Chondrocyte (in vitro differentiated cells): ENCODE measurements around the gene TRAK1. TPM values are rescaled to one million over a fixed set of nuclear protein-coding genes. Genes with fewer than 3 reads are reported as not detected.

ENCODE experiments used
- DNase-seq: peaks from one replicate; pipeline ENCODE4 v3.0.0; 2021; ENCODE audit warnings: mixed read lengths, low spot score
- H3K27ac Mint-ChIP-seq: one replicate; pipeline ENCODE4 v1.8.0; 2021; ENCODE audit warnings: mild to moderate bottlenecking, moderate library complexity, mixed read lengths; ENCODE audit not compliant: unreplicated experiment
- H3K27me3 Mint-ChIP-seq: 2 replicates; pipeline ENCODE4 v1.8.0; 2021; ENCODE audit warnings: low read depth, mixed read lengths
- H3K36me3 Mint-ChIP-seq: 2 replicates; pipeline ENCODE4 v1.8.0; 2021; ENCODE audit warnings: low read depth, mixed read lengths
- H3K4me1 Mint-ChIP-seq: 2 replicates; pipeline ENCODE4 v1.8.0; 2021; ENCODE audit warnings: low read depth, mild to moderate bottlenecking, mixed read lengths
- H3K4me3 Mint-ChIP-seq: one replicate; pipeline ENCODE4 v1.8.0; 2021; ENCODE audit warnings: mild to moderate bottlenecking, moderate library complexity, mixed read lengths; ENCODE audit not compliant: unreplicated experiment
- H3K9me3 Mint-ChIP-seq: 2 replicates; pipeline ENCODE4 v1.8.0; 2021; ENCODE audit warnings: low read depth, mixed read lengths
- total RNA-seq: library from RNA; stranded (reverse); gene quantifications from 3 replicates; pipeline ENCODE4 v1.2.1, GENCODE V29; 2021
- TF ChIP-seq, protein P1 (sequence below): fragments of 200-600 bp; sonication (generic); IDR thresholded peaks from 2 replicates; pipeline ENCODE4 v1.5.0; 2021; ENCODE audit warnings: antibody characterized with exemption, mild to moderate bottlenecking, moderate library complexity

Gene TRAK1
- total RNA-seq, 1 donor from 2014 or later: 53.7 TPM

DNA sequence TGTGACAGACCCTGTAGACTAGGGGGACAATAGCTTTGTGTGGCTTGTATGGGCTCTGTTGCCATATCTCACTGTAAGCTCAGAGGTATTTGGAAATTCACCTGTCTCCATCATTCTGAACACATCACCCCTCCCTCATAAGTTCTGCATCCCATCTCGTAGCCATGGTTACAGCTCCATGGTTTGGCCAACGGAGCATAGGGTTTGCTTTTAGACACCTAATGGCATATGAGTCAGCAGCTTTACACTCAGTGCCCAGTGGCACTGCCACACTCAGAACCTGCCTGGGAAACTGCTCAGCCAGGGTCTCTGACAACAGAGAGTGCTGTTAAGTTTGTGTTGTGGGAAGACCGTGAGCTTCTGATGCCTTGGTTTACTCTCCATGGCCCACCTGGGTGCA, 107.6 kb downstream of the TRAK1 start:
- DNase-seq: no peak
- Mint-ChIP-seq H3K27ac (no peak overlapping the region), H3K27me3 (no peaks in the 10 kb centered on the region), H3K36me3 (peaks cover 51% of the 10 kb centered on the region), H3K4me3 (no peak overlapping the region), H3K4me1 (peaks cover 24% of the 10 kb centered on the region), H3K9me3 (no peaks in the 10 kb centered on the region)
- TF ChIP-seq, protein P1, sequence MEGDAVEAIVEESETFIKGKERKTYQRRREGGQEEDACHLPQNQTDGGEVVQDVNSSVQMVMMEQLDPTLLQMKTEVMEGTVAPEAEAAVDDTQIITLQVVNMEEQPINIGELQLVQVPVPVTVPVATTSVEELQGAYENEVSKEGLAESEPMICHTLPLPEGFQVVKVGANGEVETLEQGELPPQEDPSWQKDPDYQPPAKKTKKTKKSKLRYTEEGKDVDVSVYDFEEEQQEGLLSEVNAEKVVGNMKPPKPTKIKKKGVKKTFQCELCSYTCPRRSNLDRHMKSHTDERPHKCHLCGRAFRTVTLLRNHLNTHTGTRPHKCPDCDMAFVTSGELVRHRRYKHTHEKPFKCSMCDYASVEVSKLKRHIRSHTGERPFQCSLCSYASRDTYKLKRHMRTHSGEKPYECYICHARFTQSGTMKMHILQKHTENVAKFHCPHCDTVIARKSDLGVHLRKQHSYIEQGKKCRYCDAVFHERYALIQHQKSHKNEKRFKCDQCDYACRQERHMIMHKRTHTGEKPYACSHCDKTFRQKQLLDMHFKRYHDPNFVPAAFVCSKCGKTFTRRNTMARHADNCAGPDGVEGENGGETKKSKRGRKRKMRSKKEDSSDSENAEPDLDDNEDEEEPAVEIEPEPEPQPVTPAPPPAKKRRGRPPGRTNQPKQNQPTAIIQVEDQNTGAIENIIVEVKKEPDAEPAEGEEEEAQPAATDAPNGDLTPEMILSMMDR: no peak

DNA sequence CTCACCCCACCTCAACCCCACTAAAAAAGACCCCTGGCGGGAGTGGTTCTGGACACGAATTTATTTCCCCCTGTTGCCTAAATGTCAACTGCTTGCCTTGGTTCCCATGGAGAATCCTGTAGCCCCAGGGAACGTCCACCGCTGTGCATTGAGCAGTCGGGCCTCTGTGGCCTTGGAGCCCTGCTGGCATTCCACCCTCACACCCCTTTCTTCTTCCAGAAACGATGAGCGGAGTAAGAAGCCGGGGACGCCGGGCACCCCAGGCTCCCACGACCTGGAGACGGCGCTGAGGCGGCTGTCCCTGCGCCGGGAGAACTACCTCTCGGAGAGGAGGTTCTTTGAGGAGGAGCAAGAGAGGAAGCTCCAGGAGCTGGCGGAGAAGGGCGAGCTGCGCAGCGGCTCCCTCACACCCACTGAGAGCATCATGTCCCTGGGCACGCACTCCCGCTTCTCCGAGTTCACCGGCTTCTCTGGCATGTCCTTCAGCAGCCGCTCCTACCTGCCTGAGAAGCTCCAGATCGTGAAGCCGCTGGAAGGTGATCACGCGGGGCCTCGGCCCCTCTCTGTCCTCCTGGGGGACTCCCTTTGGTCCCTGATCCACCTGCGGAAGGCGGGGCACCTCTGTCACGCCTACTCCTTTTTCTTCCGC, 111.2 kb downstream of the TRAK1 start:
- H3K27ac Mint-ChIP-seq: no peak overlapping the region
- H3K27me3 Mint-ChIP-seq: no peaks in the 10 kb centered on the region
- TF ChIP-seq, protein P1: no peak
- peaks cover 41% of the 10 kb centered on the region for H3K36me3 Mint-ChIP-seq
- no peak overlapping the region for H3K4me3 Mint-ChIP-seq
- no peaks in the 10 kb centered on the region for H3K9me3 Mint-ChIP-seq
- no peaks in the 10 kb centered on the region for H3K4me1 Mint-ChIP-seq
- DNase-seq: no peak

GRCh38 chr3:42204867-42205599, 113.9 kb downstream of the TRAK1 start:
- H3K27ac Mint-ChIP-seq: no peak overlapping the region
- H3K36me3 Mint-ChIP-seq: peaks cover 44% of the 10 kb centered on the region
- TF ChIP-seq, protein P1: no peak
- H3K4me3 Mint-ChIP-seq: no peak overlapping the region
- no peak for DNase-seq
- H3K4me1 Mint-ChIP-seq: no peaks in the 10 kb centered on the region
- H3K27me3 Mint-ChIP-seq: no peaks in the 10 kb centered on the region
- H3K9me3 Mint-ChIP-seq: peaks cover 3% of the 10 kb centered on the region

DNA sequence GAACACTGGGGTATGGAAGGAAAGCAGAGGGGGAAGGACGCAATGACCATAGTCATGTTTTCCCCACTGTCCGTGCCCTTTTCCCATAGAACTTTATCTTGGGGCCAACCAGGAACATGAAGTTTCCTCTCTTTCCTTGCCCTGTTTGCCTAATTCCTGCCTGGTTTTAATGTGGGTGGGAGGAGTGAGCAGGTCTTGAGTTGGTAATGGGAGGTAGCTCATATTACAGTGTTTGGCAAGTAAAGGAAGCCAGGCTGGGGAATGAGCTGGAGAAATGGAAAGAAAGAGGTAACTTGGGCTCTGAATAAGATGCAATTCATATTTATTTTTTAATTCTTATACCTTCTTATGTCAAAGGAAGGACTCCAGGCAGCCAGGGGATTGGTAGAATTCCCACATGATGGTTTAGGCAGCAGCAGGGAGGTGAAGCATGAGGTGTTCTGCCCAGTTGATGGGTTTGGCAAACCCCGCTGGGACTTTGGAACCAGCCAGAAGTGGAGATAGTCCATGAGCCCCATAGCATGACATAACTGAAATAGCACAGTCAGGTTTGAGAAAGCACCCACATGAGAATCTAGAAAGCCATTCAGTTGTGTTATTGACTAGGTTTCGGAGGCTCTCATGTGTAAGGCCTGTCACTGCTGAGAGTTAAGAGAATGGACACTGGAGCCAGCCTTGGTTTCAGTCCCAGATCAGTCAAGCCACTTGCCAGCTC, 114.8 kb downstream of the TRAK1 start:
- Mint-ChIP-seq H3K27me3 (no peaks in the 10 kb centered on the region), H3K9me3 (peaks cover 3% of the 10 kb centered on the region), H3K4me3 (no peak overlapping the region), H3K36me3 (peaks cover 46% of the 10 kb centered on the region), H3K27ac (peak overlapping the region; percentile 27), H3K4me1 (no peaks in the 10 kb centered on the region)
- TF ChIP-seq, protein P1: no peak
- DNase-seq: no peak

GRCh38 chr3:42209917-42210316, 118.8 kb downstream of the TRAK1 start:
- Mint-ChIP-seq H3K36me3 (peaks cover 40% of the 10 kb centered on the region), H3K4me1 (peaks cover 18% of the 10 kb centered on the region), H3K9me3 (peaks cover 3% of the 10 kb centered on the region), H3K27ac (no peak overlapping the region), H3K4me3 (no peak overlapping the region), H3K27me3 (no peaks in the 10 kb centered on the region)
- no peak for DNase-seq
- TF ChIP-seq, protein P1: no peak
